ENCODE data around the gene SLC16A2. TPM values are rescaled to one million over a fixed set of nuclear protein-coding genes. Genes with fewer than 3 reads are reported as not detected.

Gene SLC16A2
- total RNA-seq (2014; rRNA removed; shearing (Covaris generic)) = 0.11 and 0.53 TPM in 2 replicates

DNA sequence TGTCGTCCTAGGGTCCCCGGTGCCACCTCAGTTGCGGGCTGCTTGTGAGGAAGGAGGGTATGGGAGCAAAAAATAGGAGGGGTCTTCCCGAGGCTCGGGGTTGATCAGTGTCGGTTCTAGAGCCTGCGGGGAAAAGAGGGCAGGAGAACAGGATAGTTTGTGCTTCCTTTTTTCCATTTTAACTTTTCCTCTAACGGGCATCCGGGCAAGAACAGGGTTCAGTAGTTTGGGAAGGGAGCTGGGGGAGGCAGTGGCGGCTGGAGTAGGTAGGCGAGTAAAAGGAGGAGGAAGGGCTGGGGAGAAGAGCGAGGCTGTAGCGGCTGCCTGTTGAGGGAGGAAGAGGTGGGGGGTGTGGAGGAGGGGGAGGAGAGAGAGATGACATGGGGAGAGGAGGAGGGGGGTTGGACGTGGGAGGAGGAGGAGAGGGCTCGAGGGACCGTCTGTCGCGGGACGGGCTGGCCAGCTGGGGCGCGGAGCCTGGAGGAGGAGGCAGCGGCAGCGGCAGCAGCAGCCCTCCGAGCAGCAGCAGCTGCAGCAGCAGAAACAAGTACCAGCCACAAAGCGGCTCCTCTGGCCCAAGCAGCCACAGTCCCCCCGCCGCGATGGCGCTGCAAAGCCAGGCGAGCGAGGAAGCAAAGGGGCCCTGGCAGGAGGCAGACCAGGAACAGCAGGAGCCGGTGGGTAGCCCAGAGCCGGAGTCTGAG lies at the start of gene SLC16A2:
SLC16A2 (plus strand) TSS at position 458 of the 704 bp plus-strand sequence; CDS start at position 603, 145 bp downstream.

Small RNAs within 50 kb of the gene (small RNA-seq; reads per million reads assigned to genes)
- not detected for gene RN7SL790P

Other genes starting within 250 kb of the SLC16A2 start
- not detected in 2 replicates for gene ZCCHC13, start 117.3 kb upstream of the SLC16A2 start, total RNA-seq (2014; rRNA removed; shearing (Covaris generic))
- 33.3 and 38.7 TPM in 2 replicates for gene RLIM, start 193.1 kb downstream of the SLC16A2 start, total RNA-seq (2014; rRNA removed; shearing (Covaris generic))